ENCODE results near the gene SEZ6L2.
A peak's percentile ranks its signal among the peaks of the same experiment; 100 is the strongest.
"Not testable (repeated sequence)": the region's sequence is repeated elsewhere in the genome, so short reads cannot be mapped to it uniquely, and the experiment has no call there.

Gene SEZ6L2
- total RNA-seq = 2.3 to 16.9 (median 4.9) reads per million in 17 experiments

GRCh38 chr16:29899516-29900101 is at the start of gene SEZ6L2:
Gene SEZ6L2 (minus strand): TSS chr16:29899550. CDS start chr16:29899019, 531 bp downstream.
- peak; percentile 66 to 86 (median 72) for DNase-seq

GRCh38 chr16:29947897-29948296 is 48.5 kb upstream of the SEZ6L2 start:
- no peak for DNase-seq

- DNase-seq = no peak
Observed at GRCh38 chr16:29943846-29944799, 44.8 kb upstream of the SEZ6L2 start.

- no peak for DNase-seq
Observed at GRCh38 chr16:29940656-29941055, 41.3 kb upstream of the SEZ6L2 start.

GRCh38 chr16:29931750-29932149 is 32.4 kb upstream of the SEZ6L2 start:
- not testable (repeated sequence) for DNase-seq

GRCh38 chr16:29927070-29927905 is 27.9 kb upstream of the SEZ6L2 start:
- DNase-seq = no peak

- DNase-seq = no peak
Observed at GRCh38 chr16:29926711-29927052, 27.3 kb upstream of the SEZ6L2 start.

GRCh38 chr16:29925781-29926710 is 26.7 kb upstream of the SEZ6L2 start, which contains the start of gene KCTD13:
Gene KCTD13 (minus strand): TSS chr16:29926226. CDS start chr16:29926033, 193 bp downstream.
- DNase-seq = peak; percentile 93 to 97 (median 96)

- peak in 2 of 4 experiments; percentile 23 to 32 for DNase-seq
Observed at GRCh38 chr16:29925105-29925756, 25.9 kb upstream of the SEZ6L2 start.

- no peak for DNase-seq
Observed at GRCh38 chr16:29922986-29923501, 23.7 kb upstream of the SEZ6L2 start.

GRCh38 chr16:29922326-29922725 is 23.0 kb upstream of the SEZ6L2 start:
- DNase-seq = no peak

- DNase-seq = no peak
Observed at GRCh38 chr16:29921034-29921385, 21.7 kb upstream of the SEZ6L2 start.

GRCh38 chr16:29920288-29921033 is 21.1 kb upstream of the SEZ6L2 start:
- no peak for DNase-seq

- DNase-seq = peak in 2 of 4 experiments; percentile 24 to 33
Observed at GRCh38 chr16:29916979-29917378, 17.6 kb upstream of the SEZ6L2 start.

GRCh38 chr16:29915590-29916247 is 16.4 kb upstream of the SEZ6L2 start:
- no peak for DNase-seq

GRCh38 chr16:29913514-29913913 is 14.2 kb upstream of the SEZ6L2 start:
- no peak for DNase-seq

- DNase-seq = no peak
Observed at GRCh38 chr16:29912087-29912486, 12.7 kb upstream of the SEZ6L2 start.

GRCh38 chr16:29911676-29912010 is 12.3 kb upstream of the SEZ6L2 start:
- no peak for DNase-seq

GRCh38 chr16:29910819-29911675 is 11.7 kb upstream of the SEZ6L2 start:
- no peak for DNase-seq

Data from suppressor macrophage (primary cell).